ENCODE data around the gene PKP4. TPM values are rescaled to one million over a fixed set of nuclear protein-coding genes. Genes with fewer than 3 reads are reported as not detected.

PKP4 gene
- total and polyA plus RNA-seq, 2 experiments from 2014 or later: 7.6 to 32.2 TPM

- no peaks in the 10 kb centered on the region for H3K27me3 ChIP-seq (replicated peaks; ENCODE audit: insufficient read depth)
- no peaks in the 10 kb centered on the region for H3F3A ChIP-seq (ENCODE audit: insufficient read depth)
- DNase-seq: no peak
- H2AFZ ChIP-seq: no peak overlapping the region
- no peaks in the 10 kb centered on the region for H3K9me2 ChIP-seq (ENCODE audit: insufficient read depth)
- no peak overlapping the region for H3K27ac ChIP-seq
- H3K36me3 ChIP-seq (ENCODE audit: low read depth): no peaks in the 10 kb centered on the region
- H3K4me1 ChIP-seq (ENCODE audit: insufficient read depth): peaks cover 9% of the 10 kb centered on the region; the same call in 1 of the 2 replicates
- H3K4me2 ChIP-seq (ENCODE audit: unreplicated experiment): no peak overlapping the region
- in situ Hi-C loops (cut with MboI): no loop called here
- no peak overlapping the region for H3K4me3 ChIP-seq
- 71 to 75% methylated on average over 2 of the region's 2 CpGs for WGBS, 2 experiments (ENCODE audit: low coverage in 1 of 2, low lambda C conversion rate in 2 of 2, missing lambda C conversion rate in 2 of 2)
- H3K9ac ChIP-seq: no peak overlapping the region
- no peaks in the 10 kb centered on the region for H3K9me3 ChIP-seq (ENCODE audit: low read depth)
- no peak for TF ChIP-seq EZH2 (IDR thresholded peaks at IDR 0.05; ENCODE audit: insufficient read depth, poor library complexity, severe bottlenecking)
- TF ChIP-seq EZH2phosphoT487 (IDR thresholded peaks at IDR 0.05; ENCODE audit: insufficient read depth, low read depth): no peak
- H4K20me1 ChIP-seq (ENCODE audit: insufficient read depth): no peaks in the 10 kb centered on the region
- peaks cover 67% of the 10 kb centered on the region for H3K79me2 ChIP-seq (ENCODE audit: insufficient read depth)
These were observed 62.7 kb downstream of the PKP4 start for GRCh38 chr2:158519481-158519880.

- Histone ChIP-seq H3K9me3 (ENCODE audit: low read depth) (no peaks in the 10 kb centered on the region), H3K9me2 (ENCODE audit: insufficient read depth) (no peaks in the 10 kb centered on the region), H3K27me3 (replicated peaks; ENCODE audit: insufficient read depth) (no peaks in the 10 kb centered on the region), H3K4me2 (ENCODE audit: unreplicated experiment) (peak overlapping the region; percentile 16), H4K20me1 (ENCODE audit: insufficient read depth) (no peaks in the 10 kb centered on the region), H3K27ac (peak overlapping the region; percentile 43), H3K4me1 (ENCODE audit: insufficient read depth) (peaks cover 20% of the 10 kb centered on the region), H3K79me2 (ENCODE audit: insufficient read depth) (peaks cover 4% of the 10 kb centered on the region; the same call in 1 of the 2 replicates), H3F3A (ENCODE audit: insufficient read depth) (peaks cover 18% of the 10 kb centered on the region), H3K9ac (no peak overlapping the region), H3K4me3 (no peak overlapping the region), H2AFZ (no peak overlapping the region), H3K36me3 (ENCODE audit: low read depth) (peaks cover 5% of the 10 kb centered on the region; the same call in 1 of the 2 replicates)
- WGBS, 2 experiments (ENCODE audit: low coverage in 1 of 2, low lambda C conversion rate in 2 of 2, missing lambda C conversion rate in 2 of 2): 74 to 77% methylated on average over 4 of the region's 4 CpGs
- DNase-seq: peak; percentile 75
- TF ChIP-seq EZH2phosphoT487 (IDR thresholded peaks at IDR 0.05; ENCODE audit: insufficient read depth, low read depth) (no peak), EZH2 (IDR thresholded peaks at IDR 0.05; ENCODE audit: insufficient read depth, poor library complexity, severe bottlenecking) (no peak)
- in situ Hi-C loops (cut with MboI): no loop called here
These were observed 72.9 kb downstream of the PKP4 start for GRCh38 chr2:158529379-158530259.

- Histone ChIP-seq H3K4me2 (ENCODE audit: unreplicated experiment) (no peak overlapping the region), H3F3A (ENCODE audit: insufficient read depth) (peaks cover 18% of the 10 kb centered on the region), H3K9ac (no peak overlapping the region), H3K9me3 (ENCODE audit: low read depth) (no peaks in the 10 kb centered on the region), H3K27me3 (replicated peaks; ENCODE audit: insufficient read depth) (no peaks in the 10 kb centered on the region), H2AFZ (no peak overlapping the region), H3K79me2 (ENCODE audit: insufficient read depth) (peaks cover 4% of the 10 kb centered on the region; the same call in 1 of the 2 replicates), H3K4me3 (no peak overlapping the region), H3K36me3 (ENCODE audit: low read depth) (peaks cover 10% of the 10 kb centered on the region; the same call in 1 of the 2 replicates), H3K4me1 (ENCODE audit: insufficient read depth) (peaks cover 20% of the 10 kb centered on the region), H4K20me1 (ENCODE audit: insufficient read depth) (no peaks in the 10 kb centered on the region), H3K9me2 (ENCODE audit: insufficient read depth) (no peaks in the 10 kb centered on the region), H3K27ac (no peak overlapping the region)
- WGBS, 2 experiments (ENCODE audit: low coverage in 1 of 2, low lambda C conversion rate in 2 of 2, missing lambda C conversion rate in 2 of 2): 96 to 100% methylated on average over 1 of the region's 1 CpG
- TF ChIP-seq EZH2phosphoT487 (IDR thresholded peaks at IDR 0.05; ENCODE audit: insufficient read depth, low read depth) (no peak), EZH2 (IDR thresholded peaks at IDR 0.05; ENCODE audit: insufficient read depth, poor library complexity, severe bottlenecking) (no peak)
- in situ Hi-C loops (cut with MboI): no loop called here
- no peak for DNase-seq
These were observed 74.1 kb downstream of the PKP4 start for GRCh38 chr2:158530829-158531228.

GRCh38 chr2:158533009-158533408 lies 76.3 kb downstream of the PKP4 start:
- no peaks in the 10 kb centered on the region for H3K9me3 ChIP-seq (ENCODE audit: low read depth)
- WGBS, 2 experiments (ENCODE audit: low coverage in 1 of 2, low lambda C conversion rate in 2 of 2, missing lambda C conversion rate in 2 of 2): 93% methylated on average over 5 of the region's 5 CpGs
- peaks cover 18% of the 10 kb centered on the region for H3F3A ChIP-seq (ENCODE audit: insufficient read depth)
- no peak overlapping the region for H3K27ac ChIP-seq
- TF ChIP-seq EZH2 (IDR thresholded peaks at IDR 0.05; ENCODE audit: insufficient read depth, poor library complexity, severe bottlenecking) (no peak), EZH2phosphoT487 (IDR thresholded peaks at IDR 0.05; ENCODE audit: insufficient read depth, low read depth) (no peak)
- no peak overlapping the region for H3K9ac ChIP-seq
- peaks cover 10% of the 10 kb centered on the region; the same call in 1 of the 2 replicates for H3K36me3 ChIP-seq (ENCODE audit: low read depth)
- in situ Hi-C loops (cut with MboI): no loop called here
- no peak for DNase-seq
- no peaks in the 10 kb centered on the region for H3K9me2 ChIP-seq (ENCODE audit: insufficient read depth)
- no peak overlapping the region for H3K4me3 ChIP-seq
- peaks cover 20% of the 10 kb centered on the region for H3K4me1 ChIP-seq (ENCODE audit: insufficient read depth)
- peaks cover 4% of the 10 kb centered on the region; the same call in 1 of the 2 replicates for H3K79me2 ChIP-seq (ENCODE audit: insufficient read depth)
- no peaks in the 10 kb centered on the region for H3K27me3 ChIP-seq (replicated peaks; ENCODE audit: insufficient read depth)
- H4K20me1 ChIP-seq (ENCODE audit: insufficient read depth): no peaks in the 10 kb centered on the region
- H2AFZ ChIP-seq: no peak overlapping the region
- H3K4me2 ChIP-seq (ENCODE audit: unreplicated experiment): no peak overlapping the region

Measured in GM23248 (cell line).